Upper lobe of left lung (tissue), 6 donors: ENCODE measurements around the gene CDH2. TPM values are rescaled to one million over a fixed set of nuclear protein-coding genes. Genes with fewer than 3 reads are reported as not detected.

Source experiments
- ATAC-seq, 2 donors: fragments of 200-7000 bp; cut with Tn5 transposase; one replicate each; pipeline ENCODE4 v1.9.1; 2022; ENCODE audit warnings: mild to moderate bottlenecking in 2 of 2, moderate library complexity in 2 of 2; ENCODE audit not compliant: low FRiP score in 2 of 2
- DNase-seq, 2 donors: peaks; one replicate each; pipeline ENCODE4 v3.0.0-alpha.2; 2019 to 2020
- H3K27ac ChIP-seq, 4 donors: fragments of 200-600 bp; sonication (generic); one replicate each; pipeline ENCODE4 v1.5.1; 2016 to 2019
- H3K27me3 ChIP-seq, 4 donors: fragments of 200-600 bp; sonication (generic); one replicate each; pipeline ENCODE4 v1.5.1; 2017 to 2019
- H3K36me3 ChIP-seq, 4 donors: fragments of 200-600 bp; sonication (generic); one replicate each; pipeline ENCODE4 v1.5.1; 2016 to 2019
- H3K4me1 ChIP-seq, 4 donors: fragments of 200-600 bp; sonication (generic); one replicate each; pipeline ENCODE4 v1.5.1; 2018 to 2019
- H3K4me3 ChIP-seq, 4 donors: fragments of 200-600 bp; sonication (generic); one replicate each; pipeline ENCODE4 v1.5.1; 2017 to 2019; ENCODE audit warnings: mild to moderate bottlenecking in 2 of 4, moderate library complexity in 1 of 4
- H3K9me3 ChIP-seq, 4 donors: fragments of 200-600 bp; sonication (generic); one replicate each; pipeline ENCODE4 v1.5.1; 2018 to 2019
- CTCF ChIP-seq, 6 experiments: fragments of 450-650 bp in 4 of 6; fragments of 200-600 bp in 2 of 6; sonication (generic) in 2 of 6; IDR thresholded peaks; one replicate each; pipeline ENCODE4 v1.5.1; 2016 to 2019; ENCODE audit warnings: antibody characterized with exemption in 6 of 6
- EP300 ChIP-seq, 4 donors: sonication (generic); formaldehyde crosslinking; IDR thresholded peaks; one replicate each; pipeline ENCODE4 v1.5.1; 2017; ENCODE audit warnings: antibody characterized with exemption in 4 of 4, control low read depth in 2 of 4
- POLR2A ChIP-seq, 4 donors: fragments of 450-650 bp; IDR thresholded peaks; one replicate each; pipeline ENCODE4 v1.5.1; 2016 to 2017; ENCODE audit warnings: antibody characterized with exemption in 4 of 4, mild to moderate bottlenecking in 2 of 4
- POLR2AphosphoS5 ChIP-seq, 2 donors: sonication (generic); formaldehyde crosslinking; IDR thresholded peaks; one replicate each; pipeline ENCODE4 v1.5.1; 2017; ENCODE audit warnings: antibody characterized with exemption in 2 of 2
- WGBS, 2 donors: methylation state at CpG; one replicate each; pipeline ENCODE4 v1.1.5; 2017 to 2018; 5-methylcytosine and 5-hydroxymethylcytosine counted together
- total RNA-seq, 6 donors: library from RNA; depleted of rRNA in 4 of 6; stranded (reverse); fragments of >200 nt in 4 of 6; gene quantifications; one replicate each; pipeline versions ENCODE4 v1.1.0 to v1.2.1, GENCODE V29; 2016 to 2021
- donor health status: DM: no; HTN: no; CAD: no; lungs with moderate emphysema.
- donor health status: DM: no; HTN: yes; CAD: no; lungs with severe emphysema.

Gene CDH2
- total RNA-seq, 6 donors from 2014 or later = 0.20 to 2.3 (median 0.75) TPM; not detected in 2

DNA sequence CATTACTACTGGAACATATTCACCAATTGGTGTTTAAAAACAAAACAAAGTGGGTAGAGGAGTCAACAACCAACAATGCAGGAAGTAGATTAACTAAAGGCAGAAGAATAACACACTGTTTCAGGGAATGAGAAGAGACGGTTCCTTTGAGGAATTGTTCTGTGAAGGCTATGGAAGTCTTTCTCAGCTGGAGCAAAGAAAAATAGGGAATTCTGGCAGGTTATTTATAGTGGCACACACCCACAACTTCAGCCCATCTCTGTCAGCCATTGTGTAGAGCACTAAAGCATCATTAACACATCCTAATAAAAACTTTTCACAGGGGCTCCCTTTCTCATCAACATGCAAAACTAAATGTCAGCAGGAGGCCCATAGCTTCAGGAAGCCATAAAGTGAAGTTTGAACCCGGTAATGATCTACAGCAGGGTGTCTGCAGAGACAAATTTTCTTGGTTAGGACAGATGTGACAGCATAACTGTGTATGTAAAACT is 113.6 kb downstream of the CDH2 start:
- WGBS, 2 donors = 51 to 67% methylated on average over 2 of the region's 2 CpGs
- no peaks in the 10 kb centered on the region for H3K9me3 ChIP-seq
- no peaks in the 10 kb centered on the region for H3K4me1 ChIP-seq
- H3K36me3 ChIP-seq = no peaks in the 10 kb centered on the region
- TF ChIP-seq CTCF (IDR thresholded peaks at IDR 0.05) (no peak), POLR2AphosphoS5 (IDR thresholded peaks at IDR 0.05) (no peak), EP300 (IDR thresholded peaks at IDR 0.05) (no peak), POLR2A (IDR thresholded peaks at IDR 0.05) (no peak)
- no peaks in the 10 kb centered on the region for H3K27me3 ChIP-seq
- ATAC-seq = no peak
- no peak overlapping the region for H3K27ac ChIP-seq
- no peak overlapping the region for H3K4me3 ChIP-seq
- DNase-seq = no peak

- Histone ChIP-seq H3K36me3 (no peaks in the 10 kb centered on the region), H3K27ac (no peak overlapping the region), H3K4me3 (no peak overlapping the region), H3K27me3 (no peaks in the 10 kb centered on the region), H3K9me3 (no peaks in the 10 kb centered on the region), H3K4me1 (no peaks in the 10 kb centered on the region)
- 74 to 95% methylated on average over 4 of the region's 4 CpGs for WGBS, 2 donors
- no peak for DNase-seq
- TF ChIP-seq EP300 (IDR thresholded peaks at IDR 0.05) = no peak
- TF ChIP-seq POLR2A (IDR thresholded peaks at IDR 0.05) = no peak
- no peak for ATAC-seq
These were observed 114.5 kb downstream of the CDH2 start for GRCh38 chr18:28062443-28062842.

GRCh38 chr18:28059861-28060260 is 117.1 kb downstream of the CDH2 start:
- no peaks in the 10 kb centered on the region for H3K4me1 ChIP-seq
- no peak for ATAC-seq
- no peaks in the 10 kb centered on the region for H3K36me3 ChIP-seq
- H3K27me3 ChIP-seq = no peaks in the 10 kb centered on the region
- TF ChIP-seq POLR2AphosphoS5 (IDR thresholded peaks at IDR 0.05) (no peak), EP300 (IDR thresholded peaks at IDR 0.05) (no peak), CTCF (IDR thresholded peaks at IDR 0.05) (no peak), POLR2A (IDR thresholded peaks at IDR 0.05) (no peak)
- no peak overlapping the region for H3K4me3 ChIP-seq
- H3K9me3 ChIP-seq = no peaks in the 10 kb centered on the region
- H3K27ac ChIP-seq = no peak overlapping the region
- WGBS, 2 donors = 95 to 96% methylated on average over 3 of the region's 3 CpGs
- DNase-seq = no peak

- no peaks in the 10 kb centered on the region for H3K27me3 ChIP-seq
- H3K27ac ChIP-seq = no peak overlapping the region
- ATAC-seq (no peak), DNase-seq (no peak)
- no peaks in the 10 kb centered on the region for H3K4me1 ChIP-seq
- no peaks in the 10 kb centered on the region for H3K36me3 ChIP-seq
- TF ChIP-seq POLR2AphosphoS5 (IDR thresholded peaks at IDR 0.05) (no peak), CTCF (IDR thresholded peaks at IDR 0.05) (no peak), POLR2A (IDR thresholded peaks at IDR 0.05) (no peak), EP300 (IDR thresholded peaks at IDR 0.05) (no peak)
- H3K4me3 ChIP-seq = no peak overlapping the region
- no peaks in the 10 kb centered on the region for H3K9me3 ChIP-seq
These were observed 126.4 kb downstream of the CDH2 start for GRCh38 chr18:28050545-28050944.

- Histone ChIP-seq H3K36me3 (no peaks in the 10 kb centered on the region), H3K27ac (no peak overlapping the region), H3K4me3 (no peak overlapping the region), H3K27me3 (no peaks in the 10 kb centered on the region), H3K9me3 (no peaks in the 10 kb centered on the region), H3K4me1 (no peaks in the 10 kb centered on the region)
- DNase-seq = no peak
- WGBS, 2 donors = 74 to 76% methylated on average over 2 of the region's 2 CpGs
- TF ChIP-seq CTCF (IDR thresholded peaks at IDR 0.05) = no peak
- TF ChIP-seq POLR2A (IDR thresholded peaks at IDR 0.05) = no peak
- no peak for TF ChIP-seq EP300 (IDR thresholded peaks at IDR 0.05)
- TF ChIP-seq POLR2AphosphoS5 (IDR thresholded peaks at IDR 0.05) = no peak
- no peak for ATAC-seq
These were observed 128.3 kb downstream of the CDH2 start for GRCh38 chr18:28048612-28049011.
